HepG2 (cell line): ENCODE data around the gene ACSL1. TPM values are rescaled to one million over a fixed set of nuclear protein-coding genes. Genes with fewer than 3 reads are reported as not detected.

Experiments
- ATAC-seq: fragments of 200-7000 bp; cut with Tn5 transposase; 3 replicates; pipeline ENCODE4 v1.9.1; 2020; ENCODE audit warnings: mild to moderate bottlenecking, moderate library complexity
- BruUV-seq: library from RNA; stranded (reverse); fragments of 400-500 nt; replicated peaks from 2 replicates; lab custom pipeline; 2021; lab: Mats Ljungman, UMichigan
- CTCF ChIA-PET: fragments of 300-600 bp; formaldehyde crosslinking; extraction: SDS; loops from one replicate; lab custom pipeline; 2021; ENCODE audit warnings: low total read pairs, inconsistent platforms, low intra/inter-chr PET ratio; lab: Yijun Ruan, JAX
- POLR2A ChIA-PET: fragments of 350-600 bp; sonication (Branson Sonifier 250); formaldehyde crosslinking; loops from one replicate; lab custom pipeline; 2020; ENCODE audit warnings: antibody characterized with exemption, inconsistent platforms; lab: Yijun Ruan, JAX
- DNase-seq: peaks from one replicate; pipeline ENCODE4 v3.0.0-alpha.2; 2015; ENCODE audit warnings: low spot score
- FAIRE-seq: peaks from 3 replicates; lab custom pipeline; 2011; peaks lifted over from hg19 to GRCh38; lab: Jason Lieb, UNC
- H2AFZ ChIP-seq: one replicate; pipeline ENCODE4 v1.6.1; 2011; ENCODE audit warnings: low read length, inconsistent platforms
- H3K27ac ChIP-seq: fragments of 300-600 bp; 3 replicates; pipeline ENCODE4 v1.8.0; 2011; ENCODE audit warnings: mixed run types, mild to moderate bottlenecking, mixed read lengths, low read length, inconsistent platforms; ENCODE audit not compliant: insufficient read depth; ENCODE audit errors: extremely low read length
- H3K27me3 ChIP-seq, 2 experiments: fragments of 200-600 bp in 1 of 2; 2 replicates in 1 of 2; 3 replicates in 1 of 2; pipeline versions ENCODE4 v1.6.0 to v1.8.0; 2011; ENCODE audit warnings: low read length in 2 of 2, mild to moderate bottlenecking in 2 of 2, moderate library complexity in 2 of 2, inconsistent platforms in 1 of 2; ENCODE audit not compliant: insufficient read depth in 2 of 2, control insufficient read depth in 1 of 2
- H3K36me3 ChIP-seq, 2 experiments: fragments of 200-600 bp in 1 of 2; replicated peaks in 1 of 2; 2 replicates in 1 of 2; 3 replicates in 1 of 2; pipeline versions ENCODE4 v1.5.1 to v1.8.0; 2011; ENCODE audit warnings: low read length in 2 of 2, inconsistent platforms in 1 of 2; ENCODE audit not compliant: insufficient read depth in 2 of 2, control insufficient read depth in 1 of 2
- H3K4me1 ChIP-seq: 2 replicates; pipeline ENCODE4 v1.5.1; 2012; ENCODE audit warnings: low read length, inconsistent platforms; ENCODE audit not compliant: insufficient read depth
- H3K4me2 ChIP-seq: 2 replicates; pipeline ENCODE4 v1.6.0; 2011; ENCODE audit warnings: low read depth, low read length, inconsistent platforms
- H3K4me3 ChIP-seq, 3 experiments: fragments of 200-600 bp in 1 of 3; sonication (generic), shearing (Covaris generic) in 1 of 3; replicated peaks in 1 of 3; 2 replicates each; pipeline ENCODE4 v1.5.1; 2011 to 2016; ENCODE audit warnings: low read length in 3 of 3, inconsistent platforms in 2 of 3, low read depth in 2 of 3, mild to moderate bottlenecking in 2 of 3, control low read depth in 1 of 3, mixed read lengths in 1 of 3; ENCODE audit not compliant: insufficient read depth in 1 of 3
- H3K79me2 ChIP-seq: one replicate; pipeline ENCODE4 v1.6.1; 2011; ENCODE audit warnings: low read length, inconsistent platforms; ENCODE audit not compliant: insufficient read depth
- H3K9ac ChIP-seq: 2 replicates; pipeline ENCODE4 v1.6.0; 2011; ENCODE audit warnings: mild to moderate bottlenecking, low read depth, low read length, inconsistent platforms; ENCODE audit not compliant: insufficient read depth
- H3K9me3 ChIP-seq: 2 replicates; pipeline ENCODE4 v1.5.1; 2012; ENCODE audit warnings: mild to moderate bottlenecking, low read length
- H4K20me1 ChIP-seq: 2 replicates; pipeline ENCODE4 v1.6.0; 2011; ENCODE audit warnings: inconsistent platforms, mild to moderate bottlenecking, low read length, moderate library complexity; ENCODE audit not compliant: insufficient read depth
- ARID5B ChIP-seq: IDR thresholded peaks from 2 replicates; pipeline ENCODE4 v1.4.0; 2020; ENCODE audit warnings: mild to moderate bottlenecking, missing genetic modification reagents
- ELF3 ChIP-seq: IDR thresholded peaks from 2 replicates; pipeline ENCODE4 v1.6.1; 2016; ENCODE audit warnings: missing genetic modification reagents, missing compliant biosample characterization
- HNF1B ChIP-seq: sonication (generic); formaldehyde crosslinking; IDR thresholded peaks from 2 replicates; pipeline ENCODE4 v1.5.1; 2020; ENCODE audit warnings: mild to moderate bottlenecking, moderate library complexity, missing genetic modification reagents
- PCBP1 ChIP-seq: fragments of 200-400 bp; formaldehyde crosslinking; IDR thresholded peaks from 2 replicates; pipeline ENCODE4 v1.6.1; 2017; ENCODE audit warnings: mild to moderate bottlenecking, low read depth, low read length, borderline replicate concordance
- ZMYM3 ChIP-seq: sonication (generic); formaldehyde crosslinking; IDR thresholded peaks from 2 replicates; pipeline ENCODE4 v1.5.1; 2020; ENCODE audit warnings: mild to moderate bottlenecking, missing genetic modification reagents
- ZNF607 ChIP-seq: sonication (generic); formaldehyde crosslinking; IDR thresholded peaks from 2 replicates; pipeline ENCODE4 v1.5.1; 2020; ENCODE audit warnings: missing genetic modification reagents, mild to moderate bottlenecking, borderline replicate concordance
- ZSCAN30 ChIP-seq: sonication (generic); formaldehyde crosslinking; IDR thresholded peaks from 2 replicates; pipeline ENCODE4 v1.5.0; 2020; ENCODE audit warnings: mild to moderate bottlenecking, missing genetic modification reagents
- ZUFSP ChIP-seq: sonication (generic); formaldehyde crosslinking; IDR thresholded peaks from 2 replicates; pipeline ENCODE4 v1.9.0; 2021; ENCODE audit warnings: missing genetic modification reagents, mild to moderate bottlenecking, borderline replicate concordance
- whole genome bisulfite sequencing: methylation state at CpG from one replicate; pipeline ENCODE4 v1.1.6; 2017; ENCODE audit warnings: low lambda C conversion rate; 5-methylcytosine and 5-hydroxymethylcytosine counted together
- in situ Hi-C: cut with HindIII; loops from 2 replicates; pipeline ENCODE4 v1.10.0; 2017; ENCODE audit warnings: low pct_unique_long_range_greater_than_20kb; ENCODE audit not compliant: extremely low pct_ligation_motif_present
- intact Hi-C: fragments of 100-400 bp; cut with micrococcal nuclease; formaldehyde crosslinking; loops from one replicate; pipeline ENCODE4 v1.10.0; 2022; ENCODE audit not compliant: unreplicated experiment
- polyA plus RNA-seq, 8 experiments: library from polyadenylated mRNA; depleted of rRNA in 3 of 8; stranded (reverse) in 7 of 8; unstranded in 1 of 8; fragments of >200 nt; fragmentation: Illumina TruSeq in 4 of 8; extraction: Trizol in 4 of 8; gene quantifications; 2 replicates each; pipeline versions ENCODE4 v1.2.1 to v1.2.3, GENCODE V29; 2011 to 2016; ENCODE audit warnings: low read depth in 4 of 8, missing spikeins in 1 of 8, mixed read lengths in 1 of 8; ENCODE audit not compliant: insufficient read depth in 1 of 8
- total RNA-seq, 5 experiments: library from RNA; depleted of rRNA; stranded (reverse); fragments of >200 nt; fragmentation: Illumina TruSeq; extraction: Trizol; gene quantifications; 2 replicates each; pipeline ENCODE4 v1.2.3, GENCODE V29; 2016; ENCODE audit warnings: low read depth in 1 of 5
- TF ChIP-seq, protein P1 (sequence below): sonication (generic); formaldehyde crosslinking; IDR thresholded peaks from 2 replicates; pipeline ENCODE4 v1.5.1; 2020; ENCODE audit warnings: mild to moderate bottlenecking, missing genetic modification reagents, moderate library complexity

The ACSL1 gene
- total and polyA plus RNA-seq, 2 of the 13 experiments (the other 11 are each of a cell fraction or from before 2014, with no cell fraction given) = 10.0 to 29.8 TPM

DNA sequence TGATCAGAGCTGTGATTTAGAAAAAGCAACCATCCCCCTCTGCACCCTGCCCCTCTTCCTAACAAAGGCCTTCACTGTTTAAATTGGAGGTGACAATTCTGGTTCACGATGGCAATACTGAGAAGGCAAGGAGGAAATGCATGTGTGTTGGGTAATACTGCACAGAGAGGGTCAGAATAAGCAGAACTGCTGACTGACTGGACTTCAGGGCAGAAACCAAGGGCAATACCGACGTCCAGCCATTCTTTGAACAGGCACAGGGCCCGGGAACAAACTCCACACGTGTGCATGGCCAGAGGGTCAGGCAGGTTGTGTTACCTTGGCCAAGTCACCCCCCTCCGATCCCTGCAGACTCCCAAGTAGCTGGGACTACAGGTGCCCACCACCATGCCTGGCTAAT, 6.0 kb downstream of the ACSL1 start:
- Histone ChIP-seq H3K9ac (no peak overlapping the region), H4K20me1 (0 out of 2 replicates have a peak, but pooled peaks cover 4% of the 10 kb centered on the region), H3K9me3 (no peaks in the 10 kb centered on the region), H3K4me2 (peak overlapping the region; percentile 63), H3K4me1 (peaks cover 72% of the 10 kb centered on the region), H3K36me3 (no peaks in the 10 kb centered on the region), H3K4me3 (no peak overlapping the region; a peak in 1 of 6 replicates), H3K27ac (no peak overlapping the region), H2AFZ (no peak overlapping the region), H3K79me2 (peaks cover 9% of the 10 kb centered on the region), H3K27me3 (no peaks in the 10 kb centered on the region)
- intact Hi-C loops (no loop called here), in situ Hi-C loops (loop anchor here (10.0 kb wide), 1 partner anchor 75 kb away; no protein-coding TSS in a partner anchor)
- 5% methylated on average over 6 of the region's 6 CpGs for WGBS
- ChIA-PET POLR2A (interaction anchor here (1.0 to 2.0 kb wide), 2 partner anchors 12 to 78 kb away, joined by 3 to 6 read pairs; no protein-coding TSS in a partner anchor), CTCF (no interaction called here)
- DNase-seq (peak; percentile 44), ATAC-seq (peak; percentile 49), FAIRE-seq (peak; percentile 63)
- BruUV-seq = no TSS peak
- TF ChIP-seq ARID5B (CRISPR knock-in tag) = peak; percentile 29; the same call in 1 of the 2 replicates
- TF ChIP-seq, protein P1, sequence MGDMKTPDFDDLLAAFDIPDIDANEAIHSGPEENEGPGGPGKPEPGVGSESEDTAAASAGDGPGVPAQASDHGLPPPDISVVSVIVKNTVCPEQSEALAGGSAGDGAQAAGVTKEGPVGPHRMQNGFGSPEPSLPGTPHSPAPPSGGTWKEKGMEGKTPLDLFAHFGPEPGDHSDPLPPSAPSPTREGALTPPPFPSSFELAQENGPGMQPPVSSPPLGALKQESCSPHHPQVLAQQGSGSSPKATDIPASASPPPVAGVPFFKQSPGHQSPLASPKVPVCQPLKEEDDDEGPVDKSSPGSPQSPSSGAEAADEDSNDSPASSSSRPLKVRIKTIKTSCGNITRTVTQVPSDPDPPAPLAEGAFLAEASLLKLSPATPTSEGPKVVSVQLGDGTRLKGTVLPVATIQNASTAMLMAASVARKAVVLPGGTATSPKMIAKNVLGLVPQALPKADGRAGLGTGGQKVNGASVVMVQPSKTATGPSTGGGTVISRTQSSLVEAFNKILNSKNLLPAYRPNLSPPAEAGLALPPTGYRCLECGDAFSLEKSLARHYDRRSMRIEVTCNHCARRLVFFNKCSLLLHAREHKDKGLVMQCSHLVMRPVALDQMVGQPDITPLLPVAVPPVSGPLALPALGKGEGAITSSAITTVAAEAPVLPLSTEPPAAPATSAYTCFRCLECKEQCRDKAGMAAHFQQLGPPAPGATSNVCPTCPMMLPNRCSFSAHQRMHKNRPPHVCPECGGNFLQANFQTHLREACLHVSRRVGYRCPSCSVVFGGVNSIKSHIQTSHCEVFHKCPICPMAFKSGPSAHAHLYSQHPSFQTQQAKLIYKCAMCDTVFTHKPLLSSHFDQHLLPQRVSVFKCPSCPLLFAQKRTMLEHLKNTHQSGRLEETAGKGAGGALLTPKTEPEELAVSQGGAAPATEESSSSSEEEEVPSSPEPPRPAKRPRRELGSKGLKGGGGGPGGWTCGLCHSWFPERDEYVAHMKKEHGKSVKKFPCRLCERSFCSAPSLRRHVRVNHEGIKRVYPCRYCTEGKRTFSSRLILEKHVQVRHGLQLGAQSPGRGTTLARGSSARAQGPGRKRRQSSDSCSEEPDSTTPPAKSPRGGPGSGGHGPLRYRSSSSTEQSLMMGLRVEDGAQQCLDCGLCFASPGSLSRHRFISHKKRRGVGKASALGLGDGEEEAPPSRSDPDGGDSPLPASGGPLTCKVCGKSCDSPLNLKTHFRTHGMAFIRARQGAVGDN (CRISPR knock-in tag) = peak; percentile 29
- TF ChIP-seq PCBP1 = no peak
- TF ChIP-seq ZUFSP (CRISPR knock-in tag) = no peak
- 0 out of 2 replicates have a peak, but pooled peaks have one; percentile 22 for TF ChIP-seq ZMYM3 (CRISPR knock-in tag)
- no peak for TF ChIP-seq HNF1B
- TF ChIP-seq ZNF607 = no peak
- TF ChIP-seq ZSCAN30 (CRISPR knock-in tag) = no peak
- TF ChIP-seq ELF3 = peak; percentile 54
